ENCODE measurements around the gene MTOR.

DNA sequence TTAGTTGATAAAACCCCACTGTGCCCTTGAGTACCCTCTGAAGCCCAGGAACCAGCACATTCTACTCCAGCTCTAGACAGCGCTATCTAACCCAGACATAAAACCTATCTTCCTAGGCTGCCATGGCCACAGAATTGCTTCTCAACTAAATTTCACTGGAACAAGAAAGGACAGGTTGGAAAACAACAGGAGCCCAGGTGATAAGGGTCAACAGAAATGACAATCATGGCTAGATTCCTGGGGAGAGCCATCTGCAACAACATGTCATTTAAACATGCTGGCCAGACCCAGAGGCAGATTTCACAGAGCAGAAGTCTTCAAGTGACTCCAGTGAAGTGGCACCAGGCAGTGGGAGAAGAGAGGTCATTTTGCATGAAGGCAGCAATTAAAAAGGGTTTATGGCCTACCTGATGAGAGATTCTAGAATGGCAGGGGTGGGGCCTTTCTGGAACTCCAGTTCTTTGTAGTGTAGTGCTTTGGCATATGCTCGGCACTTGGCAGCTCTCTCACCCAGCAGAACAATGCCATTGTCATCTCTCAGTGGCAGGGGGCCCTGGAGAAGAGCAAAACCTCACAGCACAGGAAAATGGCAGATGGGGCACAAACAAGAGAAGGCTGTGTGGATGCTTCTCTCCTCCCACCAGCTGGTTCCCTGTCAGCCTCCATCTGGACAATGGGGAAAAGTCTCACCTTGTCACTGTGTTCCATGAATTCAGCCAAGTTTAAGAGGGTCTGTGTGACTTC is 63.3 kb downstream of the MTOR start:
- TF ChIP-seq POLR2AphosphoS5 (IDR thresholded peaks at IDR 0.05; ENCODE audit: borderline replicate concordance, low read depth, low read length) (no peak), EZH2 (IDR thresholded peaks at IDR 0.05) (no peak)
